Trophoblast cell (in vitro differentiated cells and primary cell): ENCODE results near the gene SURF1.
"Not testable (repeated sequence)": the region's sequence is repeated elsewhere in the genome, so short reads cannot be mapped to it uniquely, and the experiment has no call there.

ENCODE experiments used
- DNase-seq, 2 donors: peaks; one replicate each; pipeline ENCODE4 v3.0.0-alpha.2; 2016
- H2AFZ ChIP-seq: 2 replicates; pipeline ENCODE4 v1.6.1; 2013; ENCODE audit warnings: low read length, moderate library complexity, mild to moderate bottlenecking; ENCODE audit not compliant: insufficient read depth, poor library complexity
- H2AK5ac ChIP-seq: 2 replicates; pipeline ENCODE4 v1.6.1; 2013; ENCODE audit warnings: mild to moderate bottlenecking, low read length
- H2BK120ac ChIP-seq: 2 replicates; pipeline ENCODE4 v1.6.1; 2013; ENCODE audit warnings: low read length, mild to moderate bottlenecking, moderate library complexity; ENCODE audit not compliant: insufficient read depth, poor library complexity
- H2BK12ac ChIP-seq: 2 replicates; pipeline ENCODE4 v1.6.1; 2013; ENCODE audit warnings: mild to moderate bottlenecking, low read length, moderate library complexity
- H2BK5ac ChIP-seq: 2 replicates; pipeline ENCODE4 v1.6.1; 2013; ENCODE audit warnings: low read length, low read depth, moderate library complexity, mild to moderate bottlenecking; ENCODE audit not compliant: poor library complexity
- H3K14ac ChIP-seq: 2 replicates; pipeline ENCODE4 v1.6.1; 2013; ENCODE audit warnings: mild to moderate bottlenecking, low read length
- H3K18ac ChIP-seq: 2 replicates; pipeline ENCODE4 v1.6.1; 2013; ENCODE audit warnings: mild to moderate bottlenecking, low read length
- H3K23ac ChIP-seq: 2 replicates; pipeline ENCODE4 v1.6.1; 2013; ENCODE audit warnings: low read length
- H3K27ac ChIP-seq: 2 replicates; pipeline ENCODE4 v1.5.1; 2013; ENCODE audit warnings: low read depth, mild to moderate bottlenecking, inconsistent platforms, low read length, moderate library complexity
- H3K27me3 ChIP-seq: 2 replicates; pipeline ENCODE4 v1.6.1; 2013; ENCODE audit warnings: inconsistent platforms, mild to moderate bottlenecking, low read length, moderate library complexity; ENCODE audit not compliant: insufficient read depth
- H3K36me3 ChIP-seq, 2 experiments: 1 replicate in 1 of 2; 2 replicates in 1 of 2; pipeline ENCODE4 v1.6.1; 2013; ENCODE audit warnings: low read length in 2 of 2, mild to moderate bottlenecking in 2 of 2, moderate library complexity in 1 of 2; ENCODE audit not compliant: insufficient read depth in 2 of 2, control insufficient read depth in 1 of 2
- H3K4ac ChIP-seq: 2 replicates; pipeline ENCODE4 v1.6.1; 2013; ENCODE audit warnings: low read depth, mild to moderate bottlenecking, low read length, moderate library complexity
- H3K4me1 ChIP-seq, 2 experiments: 1 replicate in 1 of 2; 2 replicates in 1 of 2; pipeline ENCODE4 v1.6.1; 2013; ENCODE audit warnings: low read length in 2 of 2, mild to moderate bottlenecking in 2 of 2, moderate library complexity in 1 of 2; ENCODE audit not compliant: insufficient read depth in 2 of 2, control insufficient read depth in 1 of 2
- H3K4me2 ChIP-seq: 2 replicates; pipeline ENCODE4 v1.6.1; 2013; ENCODE audit warnings: inconsistent platforms, mild to moderate bottlenecking, low read length, moderate library complexity
- H3K4me3 ChIP-seq: 2 replicates; pipeline ENCODE4 v1.5.1; 2013; ENCODE audit warnings: mild to moderate bottlenecking, low read depth, low read length, inconsistent platforms
- H3K79me1 ChIP-seq: one replicate; pipeline ENCODE4 v1.6.1; 2013; ENCODE audit warnings: low read length
- H3K79me2 ChIP-seq: 2 replicates; pipeline ENCODE4 v1.6.1; 2013; ENCODE audit warnings: low read length, mild to moderate bottlenecking; ENCODE audit not compliant: control insufficient read depth, insufficient read depth, poor library complexity
- H3K9ac ChIP-seq: 2 replicates; pipeline ENCODE4 v1.6.1; 2013; ENCODE audit warnings: mild to moderate bottlenecking, low read length
- H3K9me3 ChIP-seq: 2 replicates; pipeline ENCODE4 v1.6.1; 2013; ENCODE audit warnings: low read depth, mild to moderate bottlenecking, control low read depth, inconsistent platforms, low read length; ENCODE audit not compliant: insufficient read depth
- H4K12ac ChIP-seq: 2 replicates; pipeline ENCODE4 v1.6.1; 2013; ENCODE audit warnings: low read depth, mild to moderate bottlenecking, low read length, moderate library complexity
- H4K8ac ChIP-seq: 2 replicates; pipeline ENCODE4 v1.6.1; 2013; ENCODE audit warnings: low read depth, mild to moderate bottlenecking, low read length, moderate library complexity
- H4K91ac ChIP-seq: one replicate; pipeline ENCODE4 v1.6.1; 2013; ENCODE audit warnings: low read depth, mild to moderate bottlenecking, low read length, moderate library complexity
- WGBS: extraction: QIAGEN DNeasy Blood & Tissue Kit; methylation state at CpG from one replicate; pipeline ENCODE4 v1.1.7; 2013; ENCODE audit warnings: missing lambda C conversion rate; ENCODE audit not compliant: insufficient read length, insufficient coverage; ENCODE audit errors: extremely low coverage; 5-methylcytosine and 5-hydroxymethylcytosine counted together

Gene SURF1

DNA sequence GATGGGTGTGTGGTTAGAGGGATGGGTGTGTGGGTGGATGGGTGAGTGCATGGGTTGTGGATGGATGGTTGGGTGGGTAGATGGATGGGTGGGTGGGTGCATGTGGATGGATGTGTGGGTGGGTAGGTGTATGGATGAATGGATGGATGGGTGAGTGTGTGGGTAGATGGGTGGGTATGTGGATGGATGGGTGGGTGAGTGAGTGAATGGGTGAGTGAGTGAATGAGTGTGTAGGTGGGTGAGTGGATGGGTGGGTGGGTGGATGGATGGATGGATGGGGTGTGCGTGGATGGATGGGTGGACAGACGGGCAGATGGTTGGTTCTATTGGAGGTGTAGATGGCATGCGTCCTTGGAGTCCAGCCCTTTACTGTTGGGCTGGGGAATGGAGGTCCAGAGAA lies 37.1 kb upstream of the SURF1 start:
- Histone ChIP-seq H3K18ac (no peak overlapping the region), H2BK12ac (no peak overlapping the region), H4K8ac (no peak overlapping the region), H3K9me3 (peaks cover 8% of the 10 kb centered on the region), H3K9ac (no peak overlapping the region), H2BK5ac (no peak overlapping the region), H3K4me3 (no peak overlapping the region), H3K27ac (no peak overlapping the region), H3K14ac (no peak overlapping the region), H3K36me3 (no peaks in the 10 kb centered on the region), H3K4me1 (no peaks in the 10 kb centered on the region), H3K23ac (no peak overlapping the region), H4K12ac (no peak overlapping the region), H2AK5ac (no peak overlapping the region), H2BK120ac (no peak overlapping the region), H3K79me2 (no peaks in the 10 kb centered on the region), H2AFZ (no peak overlapping the region), H3K4me2 (no peak overlapping the region), H3K79me1 (no peaks in the 10 kb centered on the region), H3K4ac (no peak overlapping the region), H4K91ac (no peak overlapping the region), H3K27me3 (no peaks in the 10 kb centered on the region)
- DNase-seq: no peak
- WGBS: no CpG with 5 or more reads among the region's 3 CpGs

DNA sequence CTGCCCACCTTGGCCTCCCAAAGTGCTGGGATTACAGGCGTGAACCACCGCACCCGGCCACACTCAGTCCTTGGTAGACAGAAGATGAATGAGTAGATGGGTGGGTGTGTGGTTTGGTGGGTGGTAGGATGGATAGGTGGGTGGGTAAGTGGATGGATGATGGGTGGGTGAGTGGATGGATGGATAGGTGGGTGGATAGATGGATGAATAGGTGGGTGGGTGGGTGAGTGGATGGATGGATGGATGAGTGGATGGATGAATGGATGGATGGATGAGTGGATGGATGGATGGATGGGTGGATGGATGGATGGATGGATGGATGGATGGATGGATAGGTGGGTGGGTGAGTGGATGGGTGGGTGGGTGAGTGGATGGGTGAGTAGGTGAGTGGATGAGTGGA lies 36.0 kb upstream of the SURF1 start:
- H3K4ac ChIP-seq, H4K12ac ChIP-seq, H3K14ac ChIP-seq, H2BK12ac ChIP-seq, H2BK5ac ChIP-seq, H4K8ac ChIP-seq, H3K79me2 ChIP-seq, H2BK120ac ChIP-seq, H3K36me3 ChIP-seq, H2AFZ ChIP-seq, H3K18ac ChIP-seq, DNase-seq, H3K79me1 ChIP-seq, H2AK5ac ChIP-seq, H3K4me1 ChIP-seq, H3K27ac ChIP-seq, H3K4me2 ChIP-seq, H3K9me3 ChIP-seq, H4K91ac ChIP-seq, H3K23ac ChIP-seq, H3K9ac ChIP-seq, H3K27me3 ChIP-seq, H3K4me3 ChIP-seq: not testable (repeated sequence)
- WGBS: no CpG with 5 or more reads among the region's 3 CpGs

DNA sequence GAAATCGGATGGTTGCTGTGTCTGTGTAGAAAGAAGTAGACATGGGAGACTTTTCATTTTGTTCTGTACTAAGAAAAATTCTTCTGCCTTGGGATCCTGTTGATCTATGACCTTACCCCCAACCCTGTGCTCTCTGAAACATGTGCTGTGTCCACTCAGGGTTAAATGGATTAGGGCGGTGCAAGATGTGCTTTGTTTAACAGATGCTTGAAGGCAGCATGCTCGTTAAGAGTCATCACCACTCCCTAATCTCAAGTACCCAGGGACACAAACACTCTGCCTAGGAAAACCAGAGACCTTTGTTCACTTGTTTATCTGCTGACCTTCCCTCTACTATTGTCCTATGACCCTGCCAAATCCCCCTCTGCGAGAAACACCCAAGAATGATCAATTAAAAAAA lies 35.2 kb upstream of the SURF1 start:
- H3K14ac ChIP-seq, H3K79me1 ChIP-seq, H4K91ac ChIP-seq, H3K79me2 ChIP-seq, H2BK5ac ChIP-seq, H3K23ac ChIP-seq, DNase-seq, H2BK120ac ChIP-seq, H3K18ac ChIP-seq, H2BK12ac ChIP-seq, H4K8ac ChIP-seq, H3K4me2 ChIP-seq, H3K36me3 ChIP-seq, H3K9me3 ChIP-seq, H2AK5ac ChIP-seq, H3K4ac ChIP-seq, H3K27me3 ChIP-seq, H3K27ac ChIP-seq, H3K9ac ChIP-seq, H3K4me1 ChIP-seq, H4K12ac ChIP-seq, H2AFZ ChIP-seq, H3K4me3 ChIP-seq: not testable (repeated sequence)
- no CpG with 5 or more reads among the region's 4 CpGs for WGBS

DNA sequence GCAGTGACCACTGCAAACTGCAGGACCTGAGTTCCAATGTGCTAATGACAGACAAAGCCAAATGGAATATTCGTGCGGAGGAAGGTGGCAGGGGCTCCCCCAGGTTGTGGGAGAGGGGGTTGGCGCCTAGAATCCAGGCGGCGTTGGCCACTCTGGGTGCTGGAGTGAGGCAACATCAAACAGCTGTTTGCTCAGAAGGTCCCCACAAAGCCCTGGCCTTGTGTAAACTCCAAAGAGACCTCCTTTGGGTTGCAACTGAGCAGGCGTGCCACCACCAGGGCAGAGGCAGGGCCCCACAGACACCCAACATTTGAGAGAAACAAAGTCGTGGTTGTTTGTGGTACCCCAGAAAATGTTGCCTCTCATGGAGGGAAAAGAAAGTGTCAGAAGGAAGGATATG lies 34.4 kb upstream of the SURF1 start:
- Histone ChIP-seq H3K23ac (no peak overlapping the region), H4K12ac (no peak overlapping the region), H3K9me3 (peaks cover 10% of the 10 kb centered on the region), H3K27me3 (no peaks in the 10 kb centered on the region), H3K79me1 (no peaks in the 10 kb centered on the region), H3K14ac (no peak overlapping the region), H3K4me3 (no peak overlapping the region), H4K91ac (no peak overlapping the region), H2AFZ (no peak overlapping the region), H2BK12ac (no peak overlapping the region), H3K79me2 (no peaks in the 10 kb centered on the region), H4K8ac (no peak overlapping the region), H3K4me2 (no peak overlapping the region), H3K9ac (no peak overlapping the region), H3K18ac (no peak overlapping the region), H3K27ac (no peak overlapping the region), H3K4me1 (peaks cover 0 to 3% of the 10 kb centered on the region in 2 experiments), H3K36me3 (no peaks in the 10 kb centered on the region), H2AK5ac (no peak overlapping the region), H2BK5ac (no peak overlapping the region), H3K4ac (no peak overlapping the region), H2BK120ac (no peak overlapping the region)
- no peak for DNase-seq
- WGBS: no CpG with 5 or more reads among the region's 7 CpGs
